GM15510 (cell line): ENCODE data around the gene CPNE7.

ENCODE experiments used
- POLR2A ChIP-seq: IDR thresholded peaks from 3 replicates; pipeline ENCODE4 v1.6.1; 2011; ENCODE audit warnings: borderline replicate concordance; ENCODE audit not compliant: insufficient read length; ENCODE audit errors: extremely low read depth

The CPNE7 gene

DNA sequence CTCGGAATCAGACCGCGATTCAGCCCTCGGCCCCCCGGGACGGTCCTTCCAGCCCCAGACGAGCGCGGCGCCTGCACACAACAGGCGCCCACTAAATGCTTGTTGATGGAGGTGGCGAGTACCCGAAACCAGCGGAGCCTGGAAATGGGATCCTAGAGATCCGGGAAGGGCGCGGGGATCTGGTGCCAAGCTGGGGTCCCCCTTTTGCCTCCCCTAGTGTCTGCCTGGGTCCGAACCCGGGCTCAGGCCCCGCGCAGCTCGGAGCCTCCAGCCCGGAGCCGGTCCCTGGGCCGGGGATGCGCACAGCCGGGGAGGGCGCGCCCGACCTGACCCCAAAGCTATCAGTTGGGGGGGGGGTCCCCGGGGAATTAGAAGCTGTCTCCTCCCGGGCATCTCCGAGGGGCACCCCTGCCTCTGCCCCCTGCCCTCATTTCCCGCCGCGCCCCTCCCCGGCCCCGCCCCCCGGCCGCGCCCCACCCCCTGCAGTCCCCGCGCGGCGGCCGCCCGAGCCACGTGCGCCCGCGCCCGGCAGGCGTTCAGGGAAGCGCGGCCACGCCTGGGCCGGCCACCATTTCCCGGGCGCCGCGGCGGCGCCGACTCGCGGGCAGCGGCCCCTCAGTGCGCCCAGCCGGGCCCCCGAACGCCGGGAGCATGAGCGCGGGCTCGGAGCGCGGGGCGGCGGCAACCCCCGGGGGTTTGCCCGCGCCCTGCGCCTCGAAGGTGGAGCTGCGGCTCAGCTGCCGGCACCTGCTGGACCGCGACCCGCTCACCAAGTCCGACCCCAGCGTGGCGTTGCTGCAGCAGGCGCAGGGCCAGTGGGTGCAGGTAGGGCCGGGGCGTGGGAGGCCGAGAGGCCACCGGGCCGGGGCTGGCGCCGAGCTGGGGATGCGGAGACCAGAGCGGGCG lies at the start of gene CPNE7:
Gene CPNE7, plus strand, starts transcription at position 512 of the 906 bp plus-strand sequence. Its CDS starts 140 bp downstream, at position 652.
- TF ChIP-seq POLR2A, result peak; percentile 50

GRCh38 chr16:89529097-89529496 lies 46.5 kb upstream of the CPNE7 start:
- no peak for TF ChIP-seq POLR2A

DNA sequence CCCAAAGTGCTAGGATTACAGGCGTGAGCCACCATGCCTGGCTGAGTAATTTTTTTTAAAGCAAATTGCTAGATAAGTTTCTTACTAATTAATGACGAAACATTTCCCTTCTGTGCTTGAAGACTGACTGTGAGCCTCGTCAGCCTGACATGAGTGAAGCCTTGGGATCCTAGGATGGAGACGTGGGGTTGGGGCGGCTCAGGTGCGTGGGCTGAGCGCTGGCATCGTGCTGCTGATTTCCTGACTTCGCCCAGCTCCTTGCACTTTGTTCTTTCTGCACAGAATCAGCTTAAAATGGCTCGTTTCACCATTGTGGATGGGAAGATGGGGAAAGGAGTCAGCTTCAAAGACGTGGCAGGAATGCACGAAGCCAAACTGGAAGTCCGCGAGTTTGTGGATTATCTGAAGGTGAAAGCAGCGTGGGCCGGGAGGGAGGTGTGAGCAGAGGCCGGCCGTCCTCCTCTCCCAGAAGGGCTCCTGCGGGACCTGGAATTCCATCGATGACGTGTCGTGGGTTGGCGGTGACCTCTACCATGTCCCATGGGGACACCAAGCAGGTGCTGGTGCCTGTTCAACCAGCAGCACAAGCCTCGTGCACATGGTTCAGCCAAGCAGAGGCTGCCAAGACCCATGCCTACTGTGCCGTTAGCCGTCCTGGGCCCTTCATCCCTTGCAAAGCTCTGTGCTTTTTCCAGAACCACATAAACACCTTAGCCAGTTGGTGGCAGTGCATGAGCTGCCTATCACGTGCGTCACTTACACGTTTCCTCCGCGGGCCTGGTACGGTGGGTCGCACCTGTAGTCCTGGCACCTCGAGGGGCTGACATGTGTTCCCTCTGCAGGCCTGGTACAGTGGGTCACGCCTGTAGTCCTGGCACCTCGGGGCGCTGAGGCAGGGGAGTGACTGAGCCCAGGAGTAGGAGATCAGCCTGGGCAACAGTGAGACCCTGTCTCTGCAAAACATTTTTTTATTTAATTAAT lies 44.9 kb upstream of the CPNE7 start:
- TF ChIP-seq POLR2A, result no peak

GRCh38 chr16:89531821-89532526 lies 43.6 kb upstream of the CPNE7 start:
- no peak for TF ChIP-seq POLR2A

DNA sequence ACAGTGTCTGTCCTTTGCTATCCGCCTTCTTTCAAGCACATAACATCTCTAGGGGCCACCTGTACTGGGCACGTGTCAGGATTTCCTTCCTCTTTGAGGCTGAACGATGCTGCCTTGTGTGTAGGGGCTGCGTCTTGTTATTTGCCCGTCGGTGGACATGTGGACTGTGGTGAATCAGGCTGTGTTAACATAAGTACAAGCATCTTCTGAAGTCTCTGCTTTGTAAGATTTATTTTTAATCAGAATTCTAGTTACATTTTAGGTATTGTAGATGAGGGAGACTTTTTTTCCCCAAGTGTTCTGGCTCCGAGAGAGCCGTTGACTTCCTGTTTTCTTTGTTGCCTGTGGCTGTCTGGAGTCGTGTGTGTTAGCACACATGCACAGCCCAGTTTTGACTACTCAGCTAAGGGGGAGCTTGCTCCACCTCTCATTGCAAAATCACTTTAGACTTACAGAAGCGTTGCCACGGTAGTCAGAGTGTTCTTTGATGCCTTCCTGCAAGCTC lies 41.3 kb upstream of the CPNE7 start:
- no peak for TF ChIP-seq POLR2A

DNA sequence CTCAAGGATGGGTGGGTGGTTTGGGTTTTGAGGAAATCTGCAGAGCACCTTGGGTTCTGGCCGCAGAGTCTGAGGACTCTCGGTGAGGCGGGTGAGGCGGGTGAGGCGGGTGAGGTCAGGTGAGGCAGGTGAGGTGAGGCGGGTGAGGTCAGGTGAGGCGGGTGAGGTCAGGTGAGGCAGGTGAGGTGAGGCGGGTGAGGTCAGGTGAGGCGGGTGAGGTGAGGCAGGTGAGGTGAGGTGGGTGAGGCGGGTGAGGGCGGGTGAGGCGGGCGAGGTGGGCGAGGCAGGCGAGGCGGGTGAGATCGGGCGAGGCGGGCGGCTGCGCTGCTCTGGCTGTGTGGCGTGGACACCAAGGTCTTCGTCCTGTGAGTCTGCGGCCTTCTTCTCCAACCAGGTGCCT lies 39.2 kb upstream of the CPNE7 start:
- TF ChIP-seq POLR2A, result no peak

DNA sequence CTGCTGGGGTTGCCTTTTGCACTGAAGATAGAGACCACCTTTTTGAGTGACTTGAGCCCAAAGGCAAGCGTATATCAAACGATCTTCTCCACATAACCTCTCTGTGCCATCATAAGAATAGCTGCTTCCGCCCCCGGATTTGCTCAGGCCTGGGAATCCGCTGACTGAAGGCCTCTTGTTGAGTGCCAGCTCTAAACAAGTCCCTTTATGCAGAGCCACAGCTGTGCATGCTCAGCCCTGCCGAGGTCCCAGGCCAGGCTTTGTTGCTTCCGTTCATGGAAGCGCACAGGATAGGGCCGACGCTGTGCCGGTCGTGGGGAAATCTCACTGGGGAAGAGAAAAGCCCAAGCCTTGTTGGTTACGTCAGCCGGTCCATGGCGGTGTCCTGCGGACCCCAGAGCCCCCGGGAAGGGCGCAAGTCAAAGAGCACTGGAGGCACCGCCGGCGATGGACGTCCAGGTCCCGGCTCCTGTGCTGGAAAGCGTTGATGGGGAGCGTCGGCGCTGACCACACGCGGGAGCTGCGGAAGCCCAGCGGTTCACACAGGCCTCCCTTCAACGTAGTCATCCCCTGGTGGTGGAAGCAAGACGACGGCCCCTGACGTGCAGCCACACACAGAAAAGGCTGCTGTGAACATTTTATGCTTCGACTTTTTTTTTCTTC lies 38.5 kb upstream of the CPNE7 start:
- TF ChIP-seq POLR2A, result no peak

- TF ChIP-seq POLR2A, result no peak
These were observed 38.0 kb upstream of the CPNE7 start for GRCh38 chr16:89537549-89537925.

DNA sequence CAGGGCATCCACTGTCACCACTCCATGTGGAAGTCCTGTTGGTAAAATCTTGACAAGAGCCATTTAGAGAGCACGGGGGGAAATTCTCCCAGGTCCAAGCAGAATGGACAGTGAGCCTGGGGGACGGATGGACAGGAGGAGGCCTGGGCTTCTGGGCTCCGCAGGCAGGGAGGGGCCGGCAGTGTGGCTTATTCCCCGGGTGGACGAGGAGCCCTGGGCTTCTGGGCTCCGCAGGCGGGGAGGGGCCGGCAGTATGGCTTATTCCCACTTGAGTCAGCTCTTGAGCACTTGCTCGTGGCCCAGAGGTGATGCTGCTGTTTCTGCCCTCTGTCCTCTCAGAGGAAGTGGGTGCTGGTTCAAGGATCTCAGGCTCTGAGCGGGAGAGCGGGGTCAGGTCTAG lies 37.3 kb upstream of the CPNE7 start:
- no peak for TF ChIP-seq POLR2A

GRCh38 chr16:89540557-89540956 lies 35.0 kb upstream of the CPNE7 start:
- no peak for TF ChIP-seq POLR2A

DNA sequence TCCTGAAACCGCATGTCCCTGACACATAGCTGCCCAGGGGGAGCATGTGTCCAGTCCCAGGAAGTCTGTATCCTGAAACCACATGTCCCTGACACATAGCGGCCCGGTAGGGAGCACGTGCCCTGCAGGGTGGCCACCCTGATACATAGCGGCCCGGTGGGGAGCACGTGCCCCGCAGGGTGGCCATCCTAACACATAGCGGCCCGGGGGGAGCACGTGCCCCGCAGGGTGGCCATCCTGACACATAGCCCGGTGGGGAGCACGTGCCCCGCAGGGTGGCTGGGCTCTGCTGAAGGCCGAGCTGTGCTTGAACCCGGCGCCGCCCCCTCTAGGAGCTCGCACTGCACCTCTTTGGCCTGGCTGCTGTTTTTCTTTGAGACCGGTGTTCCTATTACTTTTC lies 33.8 kb upstream of the CPNE7 start:
- TF ChIP-seq POLR2A, result no peak

- TF ChIP-seq POLR2A, result no peak
These were observed 31.4 kb upstream of the CPNE7 start for GRCh38 chr16:89544113-89544512.

- TF ChIP-seq POLR2A, result no peak
These were observed 30.9 kb upstream of the CPNE7 start for GRCh38 chr16:89544713-89545043.
